Measurements from ENCODE around the gene ANKRD63. TPM values are rescaled to one million over a fixed set of nuclear protein-coding genes. Genes with fewer than 3 reads are reported as not detected.

The ANKRD63 gene
- total RNA-seq, 2 donors from 2014 or later = not detected

DNA sequence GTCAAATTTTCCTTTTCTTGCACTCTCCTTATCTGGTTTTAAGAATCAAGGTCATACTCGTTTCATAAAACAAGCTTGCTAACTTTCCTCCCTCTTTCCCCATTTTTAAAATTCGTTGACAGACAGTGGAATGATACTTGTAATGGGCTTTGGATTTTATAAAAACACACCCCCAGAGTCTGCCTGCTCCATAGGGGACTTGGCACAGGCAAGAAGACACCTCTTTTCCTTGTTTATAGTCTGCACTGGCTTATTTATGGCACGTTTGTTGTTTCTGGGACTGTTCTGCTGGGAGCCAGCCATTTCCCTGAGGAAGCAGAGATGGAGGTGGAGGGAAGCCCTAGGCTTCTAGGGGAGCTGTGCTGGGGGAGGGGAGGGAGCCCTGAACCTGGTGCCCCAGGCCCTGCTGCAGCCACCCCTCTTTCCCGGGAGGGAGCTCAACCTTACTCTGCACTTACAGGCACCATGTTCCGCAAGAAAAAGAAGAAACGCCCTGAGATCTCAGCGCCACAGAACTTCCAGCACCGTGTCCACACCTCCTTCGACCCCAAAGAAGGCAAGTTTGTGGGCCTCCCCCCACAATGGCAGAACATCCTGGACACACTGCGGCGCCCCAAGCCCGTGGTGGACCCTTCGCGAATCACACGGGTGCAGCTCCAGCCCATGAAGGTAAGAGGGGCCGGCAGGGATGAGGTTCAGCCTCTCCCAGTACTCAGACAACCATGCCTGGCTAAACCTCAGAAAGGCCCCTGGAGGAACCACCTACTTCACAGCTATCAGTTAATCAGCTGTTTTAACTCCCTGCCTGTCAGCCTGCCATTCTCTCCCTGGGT is 18.3 kb downstream of the ANKRD63 start:
- no peak for ATAC-seq
- H3K4me1 ChIP-seq = peaks cover 8% of the 10 kb centered on the region

DNA sequence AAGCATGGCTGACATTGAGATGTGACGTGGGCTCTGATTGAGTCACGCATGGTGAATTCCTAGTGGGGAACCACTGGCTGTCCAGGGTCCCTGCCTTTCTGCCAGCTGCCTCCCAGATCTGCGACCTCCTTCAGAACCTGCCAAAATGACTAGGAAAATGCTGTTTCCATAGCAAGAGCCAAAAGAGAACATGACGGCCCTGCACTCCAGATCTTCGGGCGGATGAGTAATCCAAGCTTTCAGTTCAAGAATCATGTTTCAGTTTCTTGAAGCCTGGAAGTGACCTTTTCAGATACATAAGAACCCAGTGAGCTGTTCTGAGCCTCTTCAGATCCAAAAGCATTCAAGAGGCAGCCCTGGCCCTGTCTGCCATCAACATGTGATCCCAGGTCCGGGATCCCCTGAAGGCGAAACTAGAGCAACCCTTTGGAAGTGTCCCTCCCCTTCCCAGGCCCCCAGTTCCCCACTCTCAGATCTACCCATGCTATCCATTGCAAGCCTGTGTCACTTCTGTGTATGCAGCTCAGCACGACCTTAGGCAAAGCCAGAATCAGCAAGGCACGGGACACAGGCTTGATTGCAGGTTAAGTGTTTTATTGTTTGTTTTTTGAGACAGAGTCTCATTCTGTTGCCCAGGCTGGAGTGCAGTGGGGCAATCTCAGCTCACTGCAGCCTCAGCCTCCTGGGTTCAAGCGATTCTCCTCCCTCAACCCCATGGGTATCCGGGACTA is 19.7 kb downstream of the ANKRD63 start:
- H3K4me3 ChIP-seq = no peak overlapping the region
- ATAC-seq = no peak
- DNase-seq = no peak
- no peaks in the 10 kb centered on the region for H3K27me3 ChIP-seq
- H3K4me1 ChIP-seq = peaks cover 8% of the 10 kb centered on the region
- no peak overlapping the region for H3K27ac ChIP-seq
- 78 to 90% methylated on average over 6 to 12 of the region's 12 CpGs for WGBS, 2 donors
- H3K36me3 ChIP-seq (replicated peaks in 1 of 2; ENCODE audit: insufficient read depth in 1 of 2, low read depth in 2 of 2) = no peaks in the 10 kb centered on the region
- intact Hi-C loops (cut with DNase I) = no loop called here
- H3K9me3 ChIP-seq = no peaks in the 10 kb centered on the region
- no peak for TF ChIP-seq POLR2A (IDR thresholded peaks at IDR 0.05)
- TF ChIP-seq, protein P1, sequence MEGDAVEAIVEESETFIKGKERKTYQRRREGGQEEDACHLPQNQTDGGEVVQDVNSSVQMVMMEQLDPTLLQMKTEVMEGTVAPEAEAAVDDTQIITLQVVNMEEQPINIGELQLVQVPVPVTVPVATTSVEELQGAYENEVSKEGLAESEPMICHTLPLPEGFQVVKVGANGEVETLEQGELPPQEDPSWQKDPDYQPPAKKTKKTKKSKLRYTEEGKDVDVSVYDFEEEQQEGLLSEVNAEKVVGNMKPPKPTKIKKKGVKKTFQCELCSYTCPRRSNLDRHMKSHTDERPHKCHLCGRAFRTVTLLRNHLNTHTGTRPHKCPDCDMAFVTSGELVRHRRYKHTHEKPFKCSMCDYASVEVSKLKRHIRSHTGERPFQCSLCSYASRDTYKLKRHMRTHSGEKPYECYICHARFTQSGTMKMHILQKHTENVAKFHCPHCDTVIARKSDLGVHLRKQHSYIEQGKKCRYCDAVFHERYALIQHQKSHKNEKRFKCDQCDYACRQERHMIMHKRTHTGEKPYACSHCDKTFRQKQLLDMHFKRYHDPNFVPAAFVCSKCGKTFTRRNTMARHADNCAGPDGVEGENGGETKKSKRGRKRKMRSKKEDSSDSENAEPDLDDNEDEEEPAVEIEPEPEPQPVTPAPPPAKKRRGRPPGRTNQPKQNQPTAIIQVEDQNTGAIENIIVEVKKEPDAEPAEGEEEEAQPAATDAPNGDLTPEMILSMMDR (IDR thresholded peaks at IDR 0.05) = no peak

More for the DNA sequence above, 18.3 kb downstream of the ANKRD63 start:
- no peaks in the 10 kb centered on the region for H3K36me3 ChIP-seq (replicated peaks in 1 of 2; ENCODE audit: insufficient read depth in 1 of 2, low read depth in 2 of 2)
- no peaks in the 10 kb centered on the region for H3K27me3 ChIP-seq
- TF ChIP-seq, protein P1 (IDR thresholded peaks at IDR 0.05) = no peak
- TF ChIP-seq POLR2A (IDR thresholded peaks at IDR 0.05) = no peak
- intact Hi-C loops (cut with DNase I) = no loop called here
- no peak for DNase-seq
- H3K9me3 ChIP-seq = no peaks in the 10 kb centered on the region
- H3K27ac ChIP-seq = no peak overlapping the region
- H3K4me3 ChIP-seq = no peak overlapping the region
- WGBS, 2 donors = 65 to 78% methylated on average over 9 to 16 of the region's 16 CpGs

DNA sequence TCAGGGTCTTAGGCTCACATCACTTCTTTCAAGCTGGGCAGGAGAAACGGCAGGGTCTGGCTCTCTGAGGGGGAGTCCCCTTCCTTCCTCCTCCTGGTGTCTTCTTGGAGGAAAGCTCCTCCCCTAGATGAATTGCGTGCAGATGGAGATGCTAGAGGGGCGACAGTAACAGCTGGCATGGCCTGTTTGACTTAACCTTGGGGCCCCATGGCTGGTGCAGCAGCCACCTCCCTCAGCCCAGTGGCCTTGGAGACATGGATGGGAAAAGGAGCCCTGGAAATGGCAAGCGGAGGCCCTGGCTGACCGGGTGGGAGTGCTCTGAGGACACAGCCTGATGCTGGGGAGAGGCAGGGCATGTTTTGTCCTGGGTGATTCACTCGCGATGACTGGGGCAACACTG is 23.8 kb downstream of the ANKRD63 start:
- WGBS, 2 donors = 83% methylated on average over 7 of the region's 7 CpGs; no CpG with 5 or more reads in 1 of the 2 donors
- intact Hi-C loops (cut with DNase I) = no loop called here

DNA sequence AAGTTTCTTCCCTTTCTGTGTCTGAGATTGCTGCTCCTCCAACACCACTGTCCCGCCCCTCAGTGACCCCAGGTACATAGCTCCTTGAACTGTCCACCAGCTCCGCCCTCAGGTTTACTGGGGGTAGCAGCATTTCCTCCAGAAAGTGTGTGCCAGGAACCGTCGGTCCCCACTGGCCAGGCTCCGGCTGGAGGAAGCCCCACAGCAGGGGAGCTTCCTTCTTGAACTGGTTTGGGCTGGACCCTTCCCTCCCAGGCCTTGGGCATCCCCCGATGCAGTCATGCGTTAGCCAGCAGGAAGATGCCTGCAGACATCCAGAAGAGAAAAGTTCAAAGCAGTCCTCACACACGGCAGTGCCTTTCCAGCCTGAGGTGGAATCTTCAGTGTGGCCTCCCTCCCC is 24.3 kb downstream of the ANKRD63 start:
- Histone ChIP-seq H3K9me3 (no peaks in the 10 kb centered on the region), H3K27ac (no peak overlapping the region), H3K36me3 (replicated peaks in 1 of 2; ENCODE audit: insufficient read depth in 1 of 2, low read depth in 2 of 2) (no peaks in the 10 kb centered on the region), H3K4me3 (no peak overlapping the region), H3K4me1 (peaks cover 22% of the 10 kb centered on the region), H3K27me3 (no peaks in the 10 kb centered on the region)
- no peak for ATAC-seq
- intact Hi-C loops (cut with DNase I) = no loop called here
- no peak for DNase-seq
- 41 to 78% methylated on average over 2 to 8 of the region's 8 CpGs for WGBS, 2 donors
- TF ChIP-seq, protein P1 (IDR thresholded peaks at IDR 0.05) = no peak
- no peak for TF ChIP-seq POLR2A (IDR thresholded peaks at IDR 0.05)

More for the DNA sequence above, 23.8 kb downstream of the ANKRD63 start:
- Histone ChIP-seq H3K9me3 (no peaks in the 10 kb centered on the region), H3K36me3 (replicated peaks in 1 of 2; ENCODE audit: insufficient read depth in 1 of 2, low read depth in 2 of 2) (no peaks in the 10 kb centered on the region), H3K4me1 (peaks cover 21% of the 10 kb centered on the region), H3K4me3 (no peak overlapping the region), H3K27ac (no peak overlapping the region), H3K27me3 (no peaks in the 10 kb centered on the region)
- DNase-seq = no peak
- TF ChIP-seq, protein P1 (IDR thresholded peaks at IDR 0.05) = no peak
- no peak for TF ChIP-seq POLR2A (IDR thresholded peaks at IDR 0.05)
- no peak for ATAC-seq
